ENCODE results near the gene SLC34A2. TPM values are rescaled to one million over a fixed set of nuclear protein-coding genes. Genes with fewer than 3 reads are reported as not detected.

The SLC34A2 gene
- total RNA-seq, 4 donors from 2014 or later = 1.3 to 4.0 (median 2.3) TPM

DNA sequence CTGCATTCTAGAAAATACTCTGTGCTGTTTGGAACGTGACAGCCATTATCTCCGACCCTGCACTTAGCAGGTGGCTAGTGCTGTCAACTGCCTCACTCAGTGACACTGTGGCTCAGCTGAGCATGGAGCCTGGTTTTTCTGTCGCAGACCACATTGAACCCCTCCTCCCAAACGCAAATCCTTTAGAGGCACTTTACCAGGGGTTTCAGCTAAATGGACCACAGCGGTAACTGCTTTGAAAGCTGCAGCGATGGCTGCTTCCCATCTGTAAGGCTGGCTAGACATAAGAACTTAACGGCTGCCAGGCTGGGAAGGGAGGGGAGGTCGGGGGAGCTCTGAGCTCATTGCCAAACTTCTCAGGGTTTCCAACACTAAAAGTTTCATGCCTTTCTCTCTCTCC, 8.1 kb downstream of the SLC34A2 start:
- H3K4me3 ChIP-seq (ENCODE audit: low read depth, poor library complexity, severe bottlenecking) = no peak overlapping the region
- intact Hi-C loops (cut with DNase I; ENCODE audit: low total_unique reads) = no loop called here
- TF ChIP-seq, protein P1, sequence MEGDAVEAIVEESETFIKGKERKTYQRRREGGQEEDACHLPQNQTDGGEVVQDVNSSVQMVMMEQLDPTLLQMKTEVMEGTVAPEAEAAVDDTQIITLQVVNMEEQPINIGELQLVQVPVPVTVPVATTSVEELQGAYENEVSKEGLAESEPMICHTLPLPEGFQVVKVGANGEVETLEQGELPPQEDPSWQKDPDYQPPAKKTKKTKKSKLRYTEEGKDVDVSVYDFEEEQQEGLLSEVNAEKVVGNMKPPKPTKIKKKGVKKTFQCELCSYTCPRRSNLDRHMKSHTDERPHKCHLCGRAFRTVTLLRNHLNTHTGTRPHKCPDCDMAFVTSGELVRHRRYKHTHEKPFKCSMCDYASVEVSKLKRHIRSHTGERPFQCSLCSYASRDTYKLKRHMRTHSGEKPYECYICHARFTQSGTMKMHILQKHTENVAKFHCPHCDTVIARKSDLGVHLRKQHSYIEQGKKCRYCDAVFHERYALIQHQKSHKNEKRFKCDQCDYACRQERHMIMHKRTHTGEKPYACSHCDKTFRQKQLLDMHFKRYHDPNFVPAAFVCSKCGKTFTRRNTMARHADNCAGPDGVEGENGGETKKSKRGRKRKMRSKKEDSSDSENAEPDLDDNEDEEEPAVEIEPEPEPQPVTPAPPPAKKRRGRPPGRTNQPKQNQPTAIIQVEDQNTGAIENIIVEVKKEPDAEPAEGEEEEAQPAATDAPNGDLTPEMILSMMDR (IDR thresholded peaks at IDR 0.05) = no peak
- no peak for TF ChIP-seq POLR2A (IDR thresholded peaks at IDR 0.05)
- no peak for DNase-seq (ENCODE audit: low spot score in 2 of 2)
- 48 to 52% methylated on average over 8 of the region's 8 CpGs for WGBS, 2 donors

DNA sequence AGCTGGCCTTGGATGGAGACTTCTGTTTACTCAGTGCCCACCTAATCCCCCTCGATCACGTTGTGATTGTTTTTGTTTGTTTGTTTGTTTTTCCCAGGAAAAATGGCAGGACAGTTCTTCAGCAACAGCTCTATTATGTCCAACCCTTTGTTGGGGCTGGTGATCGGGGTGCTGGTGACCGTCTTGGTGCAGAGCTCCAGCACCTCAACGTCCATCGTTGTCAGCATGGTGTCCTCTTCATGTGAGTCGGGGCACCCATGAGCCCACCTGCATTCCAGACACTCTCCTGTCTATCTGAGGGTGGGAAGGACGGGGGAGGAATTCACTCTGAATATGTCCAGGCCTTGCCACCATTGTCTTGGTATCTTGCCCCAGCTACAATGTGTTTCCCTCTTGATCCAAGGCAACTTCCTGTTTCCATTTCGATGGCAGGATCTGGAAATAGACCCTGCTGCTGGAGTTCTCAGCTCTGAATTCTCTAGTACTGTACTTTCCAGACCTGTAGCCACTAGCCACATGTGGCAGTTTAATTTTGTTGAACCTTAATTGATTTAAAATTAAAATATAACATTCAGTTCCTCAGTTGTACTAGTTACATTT, 10.5 kb downstream of the SLC34A2 start:
- DNase-seq (ENCODE audit: low spot score in 2 of 2) = no peak
- WGBS, 2 donors = 81 to 87% methylated on average over 9 of the region's 9 CpGs
- intact Hi-C loops (cut with DNase I; ENCODE audit: low total_unique reads) = no loop called here
- no peak overlapping the region for H3K4me3 ChIP-seq (ENCODE audit: low read depth, poor library complexity, severe bottlenecking)
- TF ChIP-seq POLR2A (IDR thresholded peaks at IDR 0.05) = no peak
- TF ChIP-seq, protein P1 (IDR thresholded peaks at IDR 0.05) = no peak

DNA sequence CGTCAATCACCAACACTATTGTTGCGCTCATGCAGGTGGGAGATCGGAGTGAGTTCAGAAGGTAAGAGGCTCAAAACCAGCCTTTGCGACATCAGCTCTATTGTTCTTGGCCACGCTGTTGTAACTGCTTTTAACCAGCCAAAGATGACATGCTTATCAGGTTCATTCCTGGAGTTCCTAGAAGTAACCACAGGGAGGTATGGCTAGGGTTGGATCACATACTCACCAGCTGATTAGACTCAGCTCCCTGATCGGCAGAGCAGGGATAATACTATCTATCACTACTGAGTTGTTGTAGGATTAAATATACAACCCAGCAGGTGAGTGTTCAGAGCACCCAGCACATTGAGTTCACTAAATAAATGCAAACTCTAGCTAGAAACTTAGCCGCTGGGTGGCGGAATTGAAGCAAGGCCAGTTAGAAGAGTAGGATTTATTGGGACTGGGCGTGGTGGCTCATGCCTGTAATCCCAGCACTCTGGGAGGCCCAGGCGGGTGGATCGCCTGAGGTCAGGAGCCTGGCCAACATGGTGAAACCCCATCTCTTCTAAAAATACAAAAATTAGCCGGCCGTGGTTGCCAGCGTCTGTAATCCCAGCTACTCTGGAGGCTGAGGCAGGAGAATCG, 12.4 kb downstream of the SLC34A2 start:
- intact Hi-C loops (cut with DNase I; ENCODE audit: low total_unique reads) = no loop called here

DNA sequence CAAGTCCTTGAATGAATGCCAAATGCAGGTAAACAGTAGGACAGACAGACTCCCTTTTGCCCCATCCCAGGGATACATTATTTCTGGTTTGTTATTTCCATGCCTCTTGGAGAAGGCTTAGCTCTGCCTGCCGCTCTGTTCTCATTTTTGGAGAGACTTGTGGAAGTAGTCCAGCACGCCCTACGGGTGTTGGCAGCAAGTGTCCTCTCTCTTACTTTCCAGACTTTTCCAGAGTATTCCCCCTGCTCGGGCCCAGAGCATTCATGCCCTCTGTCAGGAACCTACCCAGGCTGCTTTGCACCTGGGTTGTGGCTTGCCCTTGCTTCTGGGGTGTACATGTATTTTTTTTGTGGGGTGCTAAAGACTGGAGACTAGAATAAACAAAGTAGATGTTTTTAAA, 15.3 kb downstream of the SLC34A2 start:
- intact Hi-C loops (cut with DNase I; ENCODE audit: low total_unique reads) = no loop called here
- 31 to 34% methylated on average over 4 of the region's 4 CpGs for WGBS, 2 donors
- no peak overlapping the region for H3K4me3 ChIP-seq (ENCODE audit: low read depth, poor library complexity, severe bottlenecking)
- no peak for DNase-seq (ENCODE audit: low spot score in 2 of 2)
- TF ChIP-seq, protein P1 (IDR thresholded peaks at IDR 0.05) = no peak
- TF ChIP-seq POLR2A (IDR thresholded peaks at IDR 0.05) = no peak

More for the DNA sequence above, 12.4 kb downstream of the SLC34A2 start:
- H3K4me3 ChIP-seq (ENCODE audit: low read depth, poor library complexity, severe bottlenecking) = no peak overlapping the region
- no peak for DNase-seq (ENCODE audit: low spot score in 2 of 2)
- WGBS, 2 donors = 74 to 78% methylated on average over 15 of the region's 15 CpGs
- TF ChIP-seq POLR2A (IDR thresholded peaks at IDR 0.05) = no peak
- TF ChIP-seq, protein P1 (IDR thresholded peaks at IDR 0.05) = no peak

DNA sequence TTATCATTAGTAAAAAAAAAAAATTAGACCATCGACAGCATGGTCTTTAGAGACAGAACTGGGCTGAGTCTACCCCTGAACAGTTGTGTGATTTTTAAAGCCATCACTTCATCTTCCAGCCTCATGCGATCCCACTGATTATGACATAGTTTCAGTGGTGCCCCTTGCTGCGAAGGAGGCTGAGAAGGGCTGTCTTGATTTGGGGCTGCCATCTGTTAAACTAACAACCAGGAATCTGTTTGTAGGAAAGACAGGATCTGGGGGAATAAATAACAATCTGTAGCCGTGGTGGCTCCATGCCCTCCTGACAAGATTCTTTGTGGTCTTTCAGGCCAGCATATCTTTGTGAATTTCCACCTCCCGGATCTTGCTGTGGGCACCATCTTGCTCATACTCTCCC, 17.1 kb downstream of the SLC34A2 start:
- no peak for DNase-seq (ENCODE audit: low spot score in 2 of 2)
- TF ChIP-seq POLR2A (IDR thresholded peaks at IDR 0.05) = no peak
- TF ChIP-seq, protein P1 (IDR thresholded peaks at IDR 0.05) = no peak
- intact Hi-C loops (cut with DNase I; ENCODE audit: low total_unique reads) = no loop called here
- 85 to 89% methylated on average over 5 of the region's 5 CpGs for WGBS, 2 donors
- H3K4me3 ChIP-seq (ENCODE audit: low read depth, poor library complexity, severe bottlenecking) = no peak overlapping the region
